Prostate gland (tissue), 2 donors: ENCODE results near the gene KCNG2.

Source experiments
- POLR2A ChIP-seq: fragments of 450-650 bp; IDR thresholded peaks from one replicate; pipeline ENCODE4 v1.6.1; 2016; ENCODE audit warnings: antibody characterized with exemption, mild to moderate bottlenecking
- TF ChIP-seq, protein P1 (sequence below), 4 experiments: fragments of 200-600 bp in 2 of 4; fragments of 450-650 bp in 2 of 4; sonication (generic) in 2 of 4; IDR thresholded peaks; 1 replicate in 3 of 4; 2 replicates in 1 of 4; pipeline ENCODE4 v1.5.1; 2016 to 2019; ENCODE audit warnings: antibody characterized with exemption in 4 of 4, mild to moderate bottlenecking in 2 of 4, moderate library complexity in 2 of 4

DNA sequence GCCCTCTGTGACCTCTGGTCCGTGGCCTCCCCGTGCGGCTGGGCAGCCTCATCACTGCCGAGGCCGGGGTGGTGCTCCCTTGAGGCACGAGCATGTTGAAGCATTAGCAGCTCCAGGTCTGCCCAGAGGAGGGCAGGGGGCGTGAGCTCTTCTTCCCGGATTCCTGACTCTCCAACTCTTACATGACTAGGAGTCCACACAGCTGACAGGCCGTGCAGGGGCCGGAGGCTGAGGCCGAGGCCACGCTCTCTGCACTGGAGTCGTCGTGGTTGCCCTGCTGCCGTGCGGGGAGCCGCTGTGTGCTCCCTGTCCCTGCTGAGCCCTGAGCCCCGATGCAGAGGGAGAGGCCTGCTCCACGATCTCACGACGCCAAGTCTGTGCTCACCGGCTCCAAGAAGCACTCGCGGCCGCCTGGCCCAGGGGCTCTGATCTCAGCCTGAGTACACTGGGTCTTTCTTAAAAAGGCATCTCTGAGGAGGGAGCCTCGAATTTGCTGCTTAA is 19.4 kb upstream of the KCNG2 start:
- TF ChIP-seq, protein P1, sequence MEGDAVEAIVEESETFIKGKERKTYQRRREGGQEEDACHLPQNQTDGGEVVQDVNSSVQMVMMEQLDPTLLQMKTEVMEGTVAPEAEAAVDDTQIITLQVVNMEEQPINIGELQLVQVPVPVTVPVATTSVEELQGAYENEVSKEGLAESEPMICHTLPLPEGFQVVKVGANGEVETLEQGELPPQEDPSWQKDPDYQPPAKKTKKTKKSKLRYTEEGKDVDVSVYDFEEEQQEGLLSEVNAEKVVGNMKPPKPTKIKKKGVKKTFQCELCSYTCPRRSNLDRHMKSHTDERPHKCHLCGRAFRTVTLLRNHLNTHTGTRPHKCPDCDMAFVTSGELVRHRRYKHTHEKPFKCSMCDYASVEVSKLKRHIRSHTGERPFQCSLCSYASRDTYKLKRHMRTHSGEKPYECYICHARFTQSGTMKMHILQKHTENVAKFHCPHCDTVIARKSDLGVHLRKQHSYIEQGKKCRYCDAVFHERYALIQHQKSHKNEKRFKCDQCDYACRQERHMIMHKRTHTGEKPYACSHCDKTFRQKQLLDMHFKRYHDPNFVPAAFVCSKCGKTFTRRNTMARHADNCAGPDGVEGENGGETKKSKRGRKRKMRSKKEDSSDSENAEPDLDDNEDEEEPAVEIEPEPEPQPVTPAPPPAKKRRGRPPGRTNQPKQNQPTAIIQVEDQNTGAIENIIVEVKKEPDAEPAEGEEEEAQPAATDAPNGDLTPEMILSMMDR (IDR thresholded peaks at IDR 0.05): no peak
- TF ChIP-seq POLR2A: no peak
